Effector memory CD4-positive, alpha-beta T cell (primary cell): ENCODE results near the gene GGN.
"Not testable (repeated sequence)": the region's sequence is repeated elsewhere in the genome, so short reads cannot be mapped to it uniquely, and the experiment has no call there.

Experiments used
- DNase-seq, 3 donors: peaks; one replicate each; pipeline ENCODE4 v3.0.0-alpha.2; 2020
- H3K27ac ChIP-seq: 2 replicates; pipeline ENCODE4 v1.7.0; 2013; ENCODE audit warnings: mild to moderate bottlenecking, low read length, moderate library complexity; ENCODE audit not compliant: insufficient read depth, poor library complexity, severe bottlenecking
- H3K27me3 ChIP-seq: replicated peaks from 2 replicates; pipeline ENCODE4 v1.7.0; 2013; ENCODE audit warnings: mild to moderate bottlenecking, low read length; ENCODE audit not compliant: insufficient read depth, control insufficient read depth, poor library complexity, severe bottlenecking
- H3K36me3 ChIP-seq: 2 replicates; pipeline ENCODE4 v1.7.0; 2013; ENCODE audit warnings: mild to moderate bottlenecking, low read length, moderate library complexity; ENCODE audit not compliant: control insufficient read depth, insufficient read depth
- H3K4me1 ChIP-seq: 2 replicates; pipeline ENCODE4 v1.7.0; 2013; ENCODE audit warnings: low read length, mild to moderate bottlenecking; ENCODE audit not compliant: control insufficient read depth, insufficient read depth, poor library complexity, severe bottlenecking
- H3K4me3 ChIP-seq: 2 replicates; pipeline ENCODE4 v1.7.0; 2013; ENCODE audit warnings: low read length, low read depth, mild to moderate bottlenecking; ENCODE audit not compliant: insufficient read depth, poor library complexity, severe bottlenecking
- H3K9me3 ChIP-seq: 2 replicates; pipeline ENCODE4 v1.7.0; 2013; ENCODE audit warnings: mild to moderate bottlenecking, low read length, moderate library complexity; ENCODE audit not compliant: control insufficient read depth

Gene GGN

GRCh38 chr19:38412961-38413360 is 25.1 kb upstream of the GGN start:
- Histone ChIP-seq H3K27me3 (no peaks in the 10 kb centered on the region), H3K27ac (no peak overlapping the region), H3K36me3 (no peaks in the 10 kb centered on the region), H3K4me1 (peaks cover 10% of the 10 kb centered on the region), H3K9me3 (no peaks in the 10 kb centered on the region), H3K4me3 (no peak overlapping the region)
- DNase-seq: no peak

GRCh38 chr19:38412491-38412890 is 24.7 kb upstream of the GGN start:
- H3K4me1 ChIP-seq: peaks cover 5% of the 10 kb centered on the region
- H3K27ac ChIP-seq: no peak overlapping the region
- no peaks in the 10 kb centered on the region for H3K36me3 ChIP-seq
- no peaks in the 10 kb centered on the region for H3K27me3 ChIP-seq
- DNase-seq: no peak
- no peak overlapping the region for H3K4me3 ChIP-seq
- no peaks in the 10 kb centered on the region for H3K9me3 ChIP-seq

DNA sequence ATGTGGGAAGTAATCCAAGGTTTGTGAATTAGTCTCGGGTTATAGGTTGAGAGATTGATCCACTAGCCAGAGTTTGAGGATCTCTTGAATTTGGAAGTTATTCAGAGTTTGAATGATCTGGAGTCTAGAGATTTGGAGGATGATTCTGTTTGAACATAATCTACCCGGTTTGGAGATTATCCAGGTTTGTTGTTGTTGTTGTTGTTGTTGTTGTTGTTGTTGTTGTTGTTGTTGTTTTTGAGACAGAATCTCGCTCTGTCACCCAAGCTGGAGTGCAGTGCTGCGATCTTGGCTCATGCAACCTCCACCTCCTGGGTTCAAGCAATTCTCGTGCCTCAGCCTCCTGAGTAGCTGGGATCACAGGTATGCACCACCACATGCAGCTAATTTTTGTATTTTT is 24.1 kb upstream of the GGN start:
- not testable (repeated sequence) for DNase-seq, H3K36me3 ChIP-seq, H3K4me3 ChIP-seq

DNA sequence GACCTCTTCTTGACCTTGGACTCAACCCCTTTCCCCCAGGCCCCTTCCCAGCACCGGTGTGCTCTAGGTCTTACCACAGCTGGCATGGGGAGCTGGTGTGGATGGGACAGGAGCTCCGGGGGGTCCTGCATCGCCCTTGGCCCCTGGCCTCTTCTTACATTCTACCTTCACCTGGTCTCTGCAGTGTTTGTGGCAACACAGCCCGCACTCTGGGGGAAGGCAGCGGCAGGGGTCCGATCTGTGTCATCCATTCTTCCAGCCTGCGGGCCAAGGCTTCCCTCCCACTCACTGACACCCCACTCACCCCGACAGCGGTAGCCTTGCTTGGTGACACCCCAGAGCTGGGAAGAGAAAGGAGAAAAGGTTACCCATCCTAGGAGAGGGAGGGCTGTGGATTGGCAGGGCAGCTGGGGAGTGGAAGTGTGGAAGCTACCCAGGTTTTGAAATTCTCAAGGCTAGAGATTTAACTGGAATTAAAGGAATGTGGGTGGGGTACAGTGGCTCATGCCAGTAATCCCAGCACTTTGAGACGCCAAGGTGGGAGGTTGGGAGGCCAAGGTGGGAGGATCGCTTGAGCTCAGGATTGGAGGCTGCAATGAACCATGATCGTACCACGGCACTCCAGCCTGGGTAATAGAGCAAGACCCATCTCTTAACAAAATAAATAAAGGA is 23.3 kb upstream of the GGN start:
- Histone ChIP-seq H3K27me3 (no peaks in the 10 kb centered on the region), H3K4me3 (no peak overlapping the region)

More for the DNA sequence above, 24.1 kb upstream of the GGN start:
- H3K9me3 ChIP-seq, H3K27me3 ChIP-seq, H3K4me1 ChIP-seq, H3K27ac ChIP-seq: not testable (repeated sequence)

DNA sequence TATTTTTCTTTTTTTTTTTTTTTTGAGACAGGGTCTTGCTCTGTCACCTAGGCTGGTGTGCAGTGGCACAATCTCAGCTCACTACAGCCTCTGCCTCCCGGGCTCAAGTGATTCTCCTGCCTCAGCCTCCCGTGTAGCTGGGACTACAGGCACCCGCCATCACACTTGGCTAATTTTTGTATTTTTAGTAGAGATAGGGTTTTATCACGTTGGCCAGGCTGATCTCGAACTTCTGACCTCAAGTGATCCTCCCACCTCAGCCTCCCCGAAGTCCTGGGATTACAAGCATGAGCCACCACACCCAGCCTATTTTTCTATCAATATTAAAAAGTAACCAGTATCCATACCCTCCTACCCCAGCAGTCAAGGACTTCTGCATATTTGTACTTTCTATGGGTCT is 22.6 kb upstream of the GGN start:
- not testable (repeated sequence) for H3K27ac ChIP-seq, H3K4me1 ChIP-seq, H3K36me3 ChIP-seq, DNase-seq, H3K4me3 ChIP-seq, H3K9me3 ChIP-seq, H3K27me3 ChIP-seq

More for the DNA sequence above, 23.3 kb upstream of the GGN start:
- H3K36me3 ChIP-seq: no peaks in the 10 kb centered on the region
- no peak for DNase-seq
- H3K9me3 ChIP-seq: no peaks in the 10 kb centered on the region
- H3K4me1 ChIP-seq: no peaks in the 10 kb centered on the region
- H3K27ac ChIP-seq: no peak overlapping the region

- Histone ChIP-seq H3K27me3 (no peaks in the 10 kb centered on the region), H3K36me3 (no peaks in the 10 kb centered on the region), H3K4me3 (no peak overlapping the region), H3K9me3 (no peaks in the 10 kb centered on the region), H3K4me1 (no peaks in the 10 kb centered on the region), H3K27ac (no peak overlapping the region)
- DNase-seq: no peak
Observed at GRCh38 chr19:38409631-38410133, 21.8 kb upstream of the GGN start.

DNA sequence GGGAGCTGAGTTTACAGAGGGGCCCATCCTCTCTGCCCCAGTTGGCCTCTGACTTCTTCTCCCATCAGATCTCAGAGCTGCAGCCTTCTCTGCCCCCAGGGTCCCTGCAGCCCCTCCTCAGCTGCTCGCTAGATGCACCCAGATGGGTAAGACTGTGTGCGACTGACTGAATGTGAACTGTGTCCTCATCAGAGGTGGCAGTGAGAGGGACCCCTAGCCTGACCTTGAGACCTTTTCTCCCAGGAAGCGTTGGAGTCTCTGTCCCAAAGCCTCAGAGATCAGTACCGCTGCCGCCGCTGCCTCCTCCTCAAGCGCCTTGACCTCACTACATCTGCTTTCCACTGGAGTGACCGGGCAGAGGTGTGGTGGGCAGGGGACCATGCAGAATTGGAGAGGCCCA is 17.4 kb upstream of the GGN start:
- Histone ChIP-seq H3K9me3 (no peaks in the 10 kb centered on the region), H3K27ac (no peak overlapping the region), H3K4me1 (peaks cover 4% of the 10 kb centered on the region), H3K27me3 (no peaks in the 10 kb centered on the region), H3K36me3 (no peaks in the 10 kb centered on the region), H3K4me3 (no peak overlapping the region)
- no peak for DNase-seq

- no peaks in the 10 kb centered on the region for H3K36me3 ChIP-seq
- no peak for DNase-seq
- H3K9me3 ChIP-seq: no peaks in the 10 kb centered on the region
- no peak overlapping the region for H3K4me3 ChIP-seq
- H3K27ac ChIP-seq: peak overlapping the region; percentile 25
- H3K4me1 ChIP-seq: peaks cover 4% of the 10 kb centered on the region
- H3K27me3 ChIP-seq: no peaks in the 10 kb centered on the region
Observed at GRCh38 chr19:38404858-38405257, 17.0 kb upstream of the GGN start.

DNA sequence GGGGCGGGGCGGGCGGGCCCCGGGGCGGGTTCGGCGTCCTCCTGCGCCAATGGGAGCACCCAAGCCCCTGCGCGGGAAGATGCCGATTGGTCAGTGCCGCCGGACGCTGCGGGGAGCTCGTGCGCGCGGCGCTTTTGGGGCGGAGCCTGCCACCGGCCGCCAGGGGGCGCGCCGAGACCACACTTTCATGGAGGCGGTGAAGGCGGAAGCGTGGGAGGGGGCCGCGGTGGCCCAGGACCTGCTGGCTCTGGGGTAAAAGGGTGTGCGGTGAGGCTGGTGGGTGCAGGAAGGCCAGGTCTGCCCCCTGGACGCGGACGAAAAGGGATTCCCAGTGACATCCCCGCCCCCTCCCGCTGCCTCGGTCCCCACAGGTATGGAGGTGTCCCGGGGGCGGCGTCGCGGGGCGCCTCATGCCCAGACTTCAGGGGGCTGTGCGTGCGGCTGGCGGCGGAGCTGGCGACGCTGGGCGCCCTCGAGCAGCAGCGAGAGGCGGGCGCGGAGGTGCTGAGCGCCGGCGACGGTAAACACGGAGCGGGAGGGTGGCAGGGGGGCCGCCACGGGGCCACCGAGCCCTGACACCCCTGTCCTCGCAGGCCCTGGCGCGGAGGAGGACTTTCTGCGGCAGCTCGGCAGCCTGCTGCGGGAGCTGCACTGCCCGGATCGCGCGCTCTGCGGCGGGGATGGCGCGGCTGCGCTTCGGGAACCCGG is 15.3 kb upstream of the GGN start, which contains the start of gene FAM98C:
FAM98C (plus strand) TSS at position 127 of the 708 bp plus-strand sequence; CDS start at position 188, 61 bp downstream.
- no peaks in the 10 kb centered on the region for H3K36me3 ChIP-seq
- peak within 1 kb of the TSS; percentile 72 for H3K27ac ChIP-seq
- peak within 1 kb of the TSS; percentile 72 for H3K4me3 ChIP-seq
- H3K9me3 ChIP-seq: no peaks in the 10 kb centered on the region
- peaks cover 4% of the 10 kb centered on the region for H3K4me1 ChIP-seq
- H3K27me3 ChIP-seq: no peaks in the 10 kb centered on the region
- peak; percentile 95 to 98 (median 97) for DNase-seq

DNA sequence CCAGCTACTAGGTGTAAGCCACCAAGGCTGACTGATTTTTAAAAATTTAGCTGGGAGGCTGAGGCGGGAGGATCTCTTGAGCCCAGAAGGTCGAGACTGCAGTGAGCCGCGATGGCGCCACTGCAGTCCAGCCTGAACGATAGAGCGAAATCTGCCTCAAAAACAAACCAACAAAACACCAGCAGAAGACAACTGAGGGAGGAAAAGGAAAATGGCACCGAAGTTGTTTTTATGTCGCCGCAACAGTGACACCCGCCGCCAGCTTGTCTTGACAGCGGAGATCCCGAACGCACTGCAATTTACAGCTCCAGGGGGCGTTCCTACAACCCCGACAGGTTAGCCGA is 14.8 kb upstream of the GGN start:
- Histone ChIP-seq H3K27me3 (no peaks in the 10 kb centered on the region), H3K4me1 (peaks cover 4% of the 10 kb centered on the region), H3K27ac (peak overlapping the region; percentile 56), H3K9me3 (no peaks in the 10 kb centered on the region), H3K36me3 (no peaks in the 10 kb centered on the region), H3K4me3 (peak overlapping the region; percentile 41)
- no peak for DNase-seq
